K562 (cell line): Measurements from ENCODE around the gene DRC3. TPM values are rescaled to one million over a fixed set of nuclear protein-coding genes. Genes with fewer than 3 reads are reported as not detected.

Experiments
- ATAC-seq: fragments of 200-7000 bp; cut with Tn5 transposase; 3 replicates; pipeline ENCODE4 v1.9.1; 2020; ENCODE audit warnings: moderate library complexity
- BruUV-seq: library from RNA; stranded (reverse); fragments of 400-500 nt; replicated peaks from 2 replicates; lab custom pipeline; 2021; lab: Mats Ljungman, UMichigan
- CTCF ChIA-PET: fragments of 300-600 bp; formaldehyde crosslinking; extraction: SDS; loops from one replicate; lab custom pipeline; 2021; ENCODE audit warnings: low intra/inter-chr PET ratio; lab: Yijun Ruan, JAX
- POLR2A ChIA-PET: fragments of 300-600, 350-650 bp; sonication (Branson Sonifier 250); formaldehyde crosslinking; extraction: SDS; loops from one replicate; lab custom pipeline; 2021; ENCODE audit warnings: antibody characterized with exemption, inconsistent platforms; lab: Yijun Ruan, JAX
- DNase-seq, 4 experiments: peaks; one replicate each; pipeline versions ENCODE4 v3.0.0 to v3.0.0-alpha.2; 2011 to 2018; ENCODE audit warnings: low spot score in 3 of 4, mixed read lengths in 3 of 4; ENCODE audit errors: extremely low read depth in 1 of 4
- FAIRE-seq: peaks from 2 replicates; lab custom pipeline; 2011; peaks lifted over from hg19 to GRCh38; lab: Jason Lieb, UNC
- H2AFZ ChIP-seq: 2 replicates; pipeline ENCODE4 v1.6.0; 2011; ENCODE audit warnings: low read depth, low read length, control low read depth, inconsistent platforms
- H3K27ac ChIP-seq: fragments of 200-600 bp; 3 replicates; pipeline ENCODE4 v1.8.0; 2011; ENCODE audit warnings: low read depth, mild to moderate bottlenecking, control low read depth, inconsistent platforms, low read length, moderate library complexity, mixed read lengths; ENCODE audit errors: extremely low read depth
- H3K27me3 ChIP-seq, 2 experiments: fragments of 300-600 bp in 1 of 2; 2 replicates in 1 of 2; 3 replicates in 1 of 2; pipeline versions ENCODE4 v1.6.0 to v1.8.0; 2011; ENCODE audit warnings: inconsistent platforms in 2 of 2, low read length in 2 of 2, mild to moderate bottlenecking in 1 of 2, mixed read lengths in 1 of 2, moderate library complexity in 1 of 2; ENCODE audit not compliant: control insufficient read depth in 2 of 2, insufficient read depth in 2 of 2
- H3K36me3 ChIP-seq: fragments of 300-600 bp; 3 replicates; pipeline ENCODE4 v1.8.0; 2011; ENCODE audit warnings: mild to moderate bottlenecking, low read length, inconsistent platforms; ENCODE audit not compliant: control insufficient read depth, insufficient read depth
- H3K4me1 ChIP-seq, 2 experiments: fragments of 200-600 bp in 1 of 2; replicated peaks in 1 of 2; 2 replicates in 1 of 2; 3 replicates in 1 of 2; pipeline versions ENCODE4 v1.5.1 to v1.8.0; 2011; ENCODE audit warnings: inconsistent platforms in 2 of 2, low read length in 2 of 2, mild to moderate bottlenecking in 1 of 2, mixed read lengths in 1 of 2, moderate library complexity in 1 of 2; ENCODE audit not compliant: control insufficient read depth in 2 of 2, insufficient read depth in 2 of 2
- H3K4me2 ChIP-seq: 2 replicates; pipeline ENCODE4 v1.6.1; 2011; ENCODE audit warnings: low read length, control low read depth, inconsistent platforms, mixed read lengths; ENCODE audit not compliant: insufficient read depth
- H3K4me3 ChIP-seq: fragments of 200-600 bp; sonication (generic), shearing (Covaris generic); 2 replicates; pipeline ENCODE4 v1.5.1; 2016; ENCODE audit warnings: control low read depth, inconsistent platforms
- H3K79me2 ChIP-seq: fragments of 200-600 bp; 3 replicates; pipeline ENCODE4 v1.8.0; 2011; ENCODE audit warnings: low read length, inconsistent platforms; ENCODE audit not compliant: control insufficient read depth, insufficient read depth
- H3K9ac ChIP-seq, 2 experiments: 2 replicates each; pipeline versions ENCODE4 v1.6.0 to v1.6.1; 2011; ENCODE audit warnings: low read depth in 2 of 2, low read length in 2 of 2, control low read depth in 1 of 2, inconsistent platforms in 1 of 2, mild to moderate bottlenecking in 1 of 2, mixed read lengths in 1 of 2; ENCODE audit not compliant: insufficient read depth in 1 of 2
- H3K9me1 ChIP-seq: one replicate; pipeline ENCODE4 v1.6.0; 2011; ENCODE audit warnings: inconsistent platforms, mild to moderate bottlenecking, low read length, moderate library complexity; ENCODE audit not compliant: control insufficient read depth, insufficient read depth
- H3K9me3 ChIP-seq: replicated peaks from 2 replicates; pipeline ENCODE4 v1.5.1; 2011; ENCODE audit warnings: low read depth, low read length, inconsistent platforms; ENCODE audit not compliant: control insufficient read depth, insufficient read depth
- H4K20me1 ChIP-seq: replicated peaks from 2 replicates; pipeline ENCODE4 v1.6.1; 2011; ENCODE audit warnings: low read length, inconsistent platforms, mixed read lengths; ENCODE audit not compliant: control insufficient read depth, insufficient read depth
- ZNF551 ChIP-seq: fragments of 250-450 bp; sonication (Bioruptor Pico); IDR thresholded peaks from 2 replicates; pipeline ENCODE4 v1.5.0; 2021; ENCODE audit warnings: mild to moderate bottlenecking, moderate library complexity
- WGBS: fragments of 100-300 bp; shearing (Covaris generic); methylation state at CpG from one replicate; pipeline ENCODE4 v1.1.6; 2016; ENCODE audit warnings: low coverage, mixed read lengths; ENCODE audit not compliant: insufficient coverage; ENCODE audit errors: missing lambda C conversion rate; 5-methylcytosine and 5-hydroxymethylcytosine counted together
- in situ Hi-C: fragments of 300-500 bp; cut with MboI; formaldehyde crosslinking; loops from 4 replicates; pipeline ENCODE4 v1.15.0; 2018; ENCODE audit warnings: inconsistent platforms, mixed read lengths
- intact Hi-C: fragments of 100-400 bp; cut with micrococcal nuclease; formaldehyde crosslinking; loops from 2 replicates; pipeline ENCODE4 v1.14.2; 2022
- polyA plus RNA-seq, 8 experiments: library from polyadenylated mRNA; depleted of rRNA in 4 of 8; stranded (reverse) in 5 of 8; unstranded in 3 of 8; fragments of >200 nt; fragmentation: Nextera tagmentation in 2 of 8; fragmentation: Illumina TruSeq in 1 of 8; extraction: Ambion mirVana in 2 of 8; extraction: Trizol in 1 of 8; gene quantifications; 2 replicates each; pipeline versions ENCODE4 v1.2.1 to v1.2.3, GENCODE V29; 2011 to 2014; ENCODE audit warnings: inconsistent platforms in 1 of 8, missing spikeins in 1 of 8
- total RNA-seq, 7 experiments: library from RNA; depleted of rRNA in 6 of 7; stranded (reverse); fragments of >200 nt in 6 of 7; fragmentation: Illumina TruSeq in 2 of 7; extraction: Trizol in 2 of 7; gene quantifications; 2 replicates each; pipeline versions ENCODE4 v1.2.1 to v1.2.3, GENCODE V29; 2011 to 2021; ENCODE audit warnings: low replicate concordance in 1 of 7
- TF ChIP-seq, protein P1 (sequence below): fragments of 450-650 bp; IDR thresholded peaks from 2 replicates; pipeline ENCODE4 v1.6.1; 2018; ENCODE audit not compliant: partially characterized antibody

DRC3 gene
- total and polyA plus RNA-seq, 9 of the 15 experiments (the other 6 are each of a cell fraction or from before 2014, with no cell fraction given), result 0.10 to 0.84 (median 0.30) TPM; not detected in 3

DNA sequence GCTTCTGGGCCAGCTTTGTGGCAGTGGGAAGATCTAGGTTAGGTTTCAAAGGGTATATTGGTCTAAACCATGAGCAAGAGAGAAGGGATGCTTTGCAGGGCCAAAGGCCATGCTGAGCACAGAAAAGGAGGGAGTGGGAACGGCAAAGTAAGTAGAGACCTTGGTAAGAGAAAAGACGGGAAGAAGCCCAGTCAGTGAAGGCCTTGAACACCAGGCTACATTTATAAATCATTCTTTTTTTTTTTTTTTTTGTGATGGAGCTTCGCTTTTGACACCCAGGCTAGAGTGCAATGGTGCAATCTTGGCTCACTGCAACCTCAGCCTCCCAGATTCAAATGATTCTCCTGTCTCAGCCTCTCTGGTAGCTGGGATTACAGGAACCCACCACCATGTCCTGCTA is 18.6 kb upstream of the DRC3 start:
- peaks cover 6 to 7% of the 10 kb centered on the region in 2 experiments; a peak in 3 of 5 replicates for H3K4me1 ChIP-seq
- no peaks in the 10 kb centered on the region for H3K36me3 ChIP-seq
- H4K20me1 ChIP-seq, result no peaks in the 10 kb centered on the region
- no peaks in the 10 kb centered on the region for H3K79me2 ChIP-seq
- H2AFZ ChIP-seq, result no peak overlapping the region
- WGBS, result 49% methylated on average over 2 of the region's 3 CpGs
- no peak for DNase-seq
- ATAC-seq, result no peak
- TF ChIP-seq, protein P1, sequence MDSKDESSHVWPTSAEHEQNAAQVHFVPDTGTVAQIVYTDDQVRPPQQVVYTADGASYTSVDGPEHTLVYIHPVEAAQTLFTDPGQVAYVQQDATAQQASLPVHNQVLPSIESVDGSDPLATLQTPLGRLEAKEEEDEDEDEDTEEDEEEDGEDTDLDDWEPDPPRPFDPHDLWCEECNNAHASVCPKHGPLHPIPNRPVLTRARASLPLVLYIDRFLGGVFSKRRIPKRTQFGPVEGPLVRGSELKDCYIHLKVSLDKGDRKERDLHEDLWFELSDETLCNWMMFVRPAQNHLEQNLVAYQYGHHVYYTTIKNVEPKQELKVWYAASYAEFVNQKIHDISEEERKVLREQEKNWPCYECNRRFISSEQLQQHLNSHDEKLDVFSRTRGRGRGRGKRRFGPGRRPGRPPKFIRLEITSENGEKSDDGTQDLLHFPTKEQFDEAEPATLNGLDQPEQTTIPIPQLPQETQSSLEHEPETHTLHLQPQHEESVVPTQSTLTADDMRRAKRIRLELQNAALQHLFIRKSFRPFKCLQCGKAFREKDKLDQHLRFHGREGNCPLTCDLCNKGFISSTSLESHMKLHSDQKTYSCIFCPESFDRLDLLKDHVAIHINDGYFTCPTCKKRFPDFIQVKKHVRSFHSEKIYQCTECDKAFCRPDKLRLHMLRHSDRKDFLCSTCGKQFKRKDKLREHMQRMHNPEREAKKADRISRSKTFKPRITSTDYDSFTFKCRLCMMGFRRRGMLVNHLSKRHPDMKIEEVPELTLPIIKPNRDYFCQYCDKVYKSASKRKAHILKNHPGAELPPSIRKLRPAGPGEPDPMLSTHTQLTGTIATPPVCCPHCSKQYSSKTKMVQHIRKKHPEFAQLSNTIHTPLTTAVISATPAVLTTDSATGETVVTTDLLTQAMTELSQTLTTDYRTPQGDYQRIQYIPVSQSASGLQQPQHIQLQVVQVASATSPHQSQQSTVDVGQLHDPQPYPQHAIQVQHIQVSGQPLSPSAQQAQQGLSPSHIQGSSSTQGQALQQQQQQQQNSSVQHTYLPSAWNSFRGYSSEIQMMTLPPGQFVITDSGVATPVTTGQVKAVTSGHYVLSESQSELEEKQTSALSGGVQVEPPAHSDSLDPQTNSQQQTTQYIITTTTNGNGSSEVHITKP, result peak; percentile 77
- TF ChIP-seq ZNF551 (CRISPR knock-in tag), result no peak
- FAIRE-seq, result no peak
- no peak overlapping the region for H3K27ac ChIP-seq
- in situ Hi-C loops (no loop called here), intact Hi-C loops (no loop called here)
- H3K9ac ChIP-seq, result no peak overlapping the region
- no peaks in the 10 kb centered on the region for H3K27me3 ChIP-seq
- POLR2A ChIA-PET, result no interaction called here
- H3K4me2 ChIP-seq, result no peak overlapping the region
- CTCF ChIA-PET, result no interaction called here
- BruUV-seq, result no TSS peak
- H3K9me1 ChIP-seq, result no peaks in the 10 kb centered on the region
- H3K9me3 ChIP-seq, result no peaks in the 10 kb centered on the region
- H3K4me3 ChIP-seq, result no peak overlapping the region
